Trophoblast cell (in vitro differentiated cells and primary cell): ENCODE results near the gene PIP5K1B.

ENCODE experiments used
- DNase-seq, 2 donors: peaks; one replicate each; pipeline ENCODE4 v3.0.0-alpha.2; 2016
- H2AFZ ChIP-seq: 2 replicates; pipeline ENCODE4 v1.6.1; 2013; ENCODE audit warnings: low read length, moderate library complexity, mild to moderate bottlenecking; ENCODE audit not compliant: insufficient read depth, poor library complexity
- H2AK5ac ChIP-seq: 2 replicates; pipeline ENCODE4 v1.6.1; 2013; ENCODE audit warnings: mild to moderate bottlenecking, low read length
- H2BK120ac ChIP-seq: 2 replicates; pipeline ENCODE4 v1.6.1; 2013; ENCODE audit warnings: low read length, mild to moderate bottlenecking, moderate library complexity; ENCODE audit not compliant: insufficient read depth, poor library complexity
- H2BK12ac ChIP-seq: 2 replicates; pipeline ENCODE4 v1.6.1; 2013; ENCODE audit warnings: mild to moderate bottlenecking, low read length, moderate library complexity
- H2BK5ac ChIP-seq: 2 replicates; pipeline ENCODE4 v1.6.1; 2013; ENCODE audit warnings: low read length, low read depth, moderate library complexity, mild to moderate bottlenecking; ENCODE audit not compliant: poor library complexity
- H3K14ac ChIP-seq: 2 replicates; pipeline ENCODE4 v1.6.1; 2013; ENCODE audit warnings: mild to moderate bottlenecking, low read length
- H3K18ac ChIP-seq: 2 replicates; pipeline ENCODE4 v1.6.1; 2013; ENCODE audit warnings: mild to moderate bottlenecking, low read length
- H3K23ac ChIP-seq: 2 replicates; pipeline ENCODE4 v1.6.1; 2013; ENCODE audit warnings: low read length
- H3K27ac ChIP-seq: 2 replicates; pipeline ENCODE4 v1.5.1; 2013; ENCODE audit warnings: low read depth, mild to moderate bottlenecking, inconsistent platforms, low read length, moderate library complexity
- H3K27me3 ChIP-seq: 2 replicates; pipeline ENCODE4 v1.6.1; 2013; ENCODE audit warnings: inconsistent platforms, mild to moderate bottlenecking, low read length, moderate library complexity; ENCODE audit not compliant: insufficient read depth
- H3K36me3 ChIP-seq, 2 experiments: 1 replicate in 1 of 2; 2 replicates in 1 of 2; pipeline ENCODE4 v1.6.1; 2013; ENCODE audit warnings: low read length in 2 of 2, mild to moderate bottlenecking in 2 of 2, moderate library complexity in 1 of 2; ENCODE audit not compliant: insufficient read depth in 2 of 2, control insufficient read depth in 1 of 2
- H3K4ac ChIP-seq: 2 replicates; pipeline ENCODE4 v1.6.1; 2013; ENCODE audit warnings: low read depth, mild to moderate bottlenecking, low read length, moderate library complexity
- H3K4me1 ChIP-seq, 2 experiments: 1 replicate in 1 of 2; 2 replicates in 1 of 2; pipeline ENCODE4 v1.6.1; 2013; ENCODE audit warnings: low read length in 2 of 2, mild to moderate bottlenecking in 2 of 2, moderate library complexity in 1 of 2; ENCODE audit not compliant: insufficient read depth in 2 of 2, control insufficient read depth in 1 of 2
- H3K4me2 ChIP-seq: 2 replicates; pipeline ENCODE4 v1.6.1; 2013; ENCODE audit warnings: inconsistent platforms, mild to moderate bottlenecking, low read length, moderate library complexity
- H3K4me3 ChIP-seq: 2 replicates; pipeline ENCODE4 v1.5.1; 2013; ENCODE audit warnings: mild to moderate bottlenecking, low read depth, low read length, inconsistent platforms
- H3K79me1 ChIP-seq: one replicate; pipeline ENCODE4 v1.6.1; 2013; ENCODE audit warnings: low read length
- H3K79me2 ChIP-seq: 2 replicates; pipeline ENCODE4 v1.6.1; 2013; ENCODE audit warnings: low read length, mild to moderate bottlenecking; ENCODE audit not compliant: control insufficient read depth, insufficient read depth, poor library complexity
- H3K9ac ChIP-seq: 2 replicates; pipeline ENCODE4 v1.6.1; 2013; ENCODE audit warnings: mild to moderate bottlenecking, low read length
- H3K9me3 ChIP-seq: 2 replicates; pipeline ENCODE4 v1.6.1; 2013; ENCODE audit warnings: low read depth, mild to moderate bottlenecking, control low read depth, inconsistent platforms, low read length; ENCODE audit not compliant: insufficient read depth
- H4K12ac ChIP-seq: 2 replicates; pipeline ENCODE4 v1.6.1; 2013; ENCODE audit warnings: low read depth, mild to moderate bottlenecking, low read length, moderate library complexity
- H4K8ac ChIP-seq: 2 replicates; pipeline ENCODE4 v1.6.1; 2013; ENCODE audit warnings: low read depth, mild to moderate bottlenecking, low read length, moderate library complexity
- H4K91ac ChIP-seq: one replicate; pipeline ENCODE4 v1.6.1; 2013; ENCODE audit warnings: low read depth, mild to moderate bottlenecking, low read length, moderate library complexity
- WGBS: extraction: QIAGEN DNeasy Blood & Tissue Kit; methylation state at CpG from one replicate; pipeline ENCODE4 v1.1.7; 2013; ENCODE audit warnings: missing lambda C conversion rate; ENCODE audit not compliant: insufficient read length, insufficient coverage; ENCODE audit errors: extremely low coverage; 5-methylcytosine and 5-hydroxymethylcytosine counted together

PIP5K1B gene

GRCh38 chr9:68998812-68999211, 293.8 kb downstream of the PIP5K1B start:
- H2BK120ac ChIP-seq = no peak overlapping the region
- no peak overlapping the region for H3K27ac ChIP-seq
- H3K79me2 ChIP-seq = no peaks in the 10 kb centered on the region
- H2BK5ac ChIP-seq = no peak overlapping the region
- no peak overlapping the region for H3K4me3 ChIP-seq
- no peak overlapping the region for H4K8ac ChIP-seq
- H3K79me1 ChIP-seq = no peaks in the 10 kb centered on the region
- WGBS = no CpG with 5 or more reads among the region's 5 CpGs
- no peaks in the 10 kb centered on the region for H3K27me3 ChIP-seq
- no peaks in the 10 kb centered on the region for H3K4me1 ChIP-seq
- H2AFZ ChIP-seq = no peak overlapping the region
- no peak overlapping the region for H3K14ac ChIP-seq
- no peak overlapping the region for H2BK12ac ChIP-seq
- no peaks in the 10 kb centered on the region for H3K36me3 ChIP-seq
- no peak overlapping the region for H3K4me2 ChIP-seq
- no peak overlapping the region for H3K18ac ChIP-seq
- no peak overlapping the region for H3K23ac ChIP-seq
- H3K9ac ChIP-seq = no peak overlapping the region
- H3K9me3 ChIP-seq = no peaks in the 10 kb centered on the region
- H2AK5ac ChIP-seq = no peak overlapping the region
- H4K12ac ChIP-seq = no peak overlapping the region
- no peak overlapping the region for H4K91ac ChIP-seq
- DNase-seq = no peak
- H3K4ac ChIP-seq = no peak overlapping the region

- Histone ChIP-seq H2BK5ac (no peak overlapping the region), H3K23ac (no peak overlapping the region), H3K27me3 (no peaks in the 10 kb centered on the region), H3K4me1 (no peaks in the 10 kb centered on the region), H3K79me1 (no peaks in the 10 kb centered on the region), H4K12ac (no peak overlapping the region), H3K18ac (no peak overlapping the region), H3K9ac (no peak overlapping the region), H2BK12ac (no peak overlapping the region), H3K4ac (no peak overlapping the region), H3K27ac (no peak overlapping the region), H3K9me3 (no peaks in the 10 kb centered on the region), H3K4me2 (no peak overlapping the region), H4K8ac (no peak overlapping the region), H4K91ac (no peak overlapping the region), H2AK5ac (no peak overlapping the region), H2BK120ac (no peak overlapping the region), H3K14ac (no peak overlapping the region), H2AFZ (no peak overlapping the region), H3K79me2 (no peaks in the 10 kb centered on the region), H3K36me3 (no peaks in the 10 kb centered on the region), H3K4me3 (no peak overlapping the region)
- peak; percentile 54 to 79 for DNase-seq
- WGBS = no CpG with 5 or more reads among the region's 10 CpGs
These were observed 294.5 kb downstream of the PIP5K1B start for GRCh38 chr9:68999393-69000105.

- H3K9ac ChIP-seq = no peak overlapping the region
- no CpG with 5 or more reads among the region's 8 CpGs for WGBS
- no peak overlapping the region for H4K91ac ChIP-seq
- no peak overlapping the region for H3K4me3 ChIP-seq
- no peak overlapping the region for H4K12ac ChIP-seq
- H3K4ac ChIP-seq = no peak overlapping the region
- no peak overlapping the region for H2BK12ac ChIP-seq
- no peaks in the 10 kb centered on the region for H3K79me1 ChIP-seq
- no peak overlapping the region for H2AK5ac ChIP-seq
- no peaks in the 10 kb centered on the region for H3K4me1 ChIP-seq
- H3K27me3 ChIP-seq = no peaks in the 10 kb centered on the region
- H4K8ac ChIP-seq = no peak overlapping the region
- no peak overlapping the region for H3K23ac ChIP-seq
- no peak overlapping the region for H2BK5ac ChIP-seq
- no peak overlapping the region for H3K4me2 ChIP-seq
- H3K79me2 ChIP-seq = no peaks in the 10 kb centered on the region
- H3K9me3 ChIP-seq = no peaks in the 10 kb centered on the region
- H3K14ac ChIP-seq = no peak overlapping the region
- H3K18ac ChIP-seq = no peak overlapping the region
- no peak overlapping the region for H3K27ac ChIP-seq
- no peak overlapping the region for H2BK120ac ChIP-seq
- no peak for DNase-seq
- H2AFZ ChIP-seq = no peak overlapping the region
- no peaks in the 10 kb centered on the region for H3K36me3 ChIP-seq
These were observed 296.9 kb downstream of the PIP5K1B start for GRCh38 chr9:69001921-69002320.

GRCh38 chr9:69003051-69003450, 298.0 kb downstream of the PIP5K1B start:
- H3K23ac ChIP-seq = no peak overlapping the region
- no peak overlapping the region for H3K4ac ChIP-seq
- no peak overlapping the region for H3K18ac ChIP-seq
- no peaks in the 10 kb centered on the region for H3K4me1 ChIP-seq
- H4K8ac ChIP-seq = no peak overlapping the region
- no peak overlapping the region for H3K9ac ChIP-seq
- no peaks in the 10 kb centered on the region for H3K27me3 ChIP-seq
- no peaks in the 10 kb centered on the region for H3K36me3 ChIP-seq
- H3K27ac ChIP-seq = no peak overlapping the region
- H3K9me3 ChIP-seq = no peaks in the 10 kb centered on the region
- no peak overlapping the region for H3K14ac ChIP-seq
- no peaks in the 10 kb centered on the region for H3K79me1 ChIP-seq
- no peak overlapping the region for H3K4me3 ChIP-seq
- no peak overlapping the region for H4K91ac ChIP-seq
- no peak overlapping the region for H4K12ac ChIP-seq
- no peak overlapping the region for H2AFZ ChIP-seq
- WGBS = no CpG with 5 or more reads among the region's 8 CpGs
- no peak overlapping the region for H2BK12ac ChIP-seq
- no peak overlapping the region for H2BK5ac ChIP-seq
- no peak overlapping the region for H3K4me2 ChIP-seq
- no peaks in the 10 kb centered on the region for H3K79me2 ChIP-seq
- H2AK5ac ChIP-seq = no peak overlapping the region
- no peak overlapping the region for H2BK120ac ChIP-seq
- no peak for DNase-seq
